Activated CD8-positive, alpha-beta memory T cell treated with anti-CD3 and anti-CD28 coated beads, Interleukin-2, amount 50 U/mL, for 24 hours (primary cell): ENCODE measurements around the gene TMPRSS2.

Source experiments
- DNase-seq: peaks from one replicate; pipeline ENCODE4 v3.0.0-alpha.2; 2020; ENCODE audit errors: extremely low read depth

Gene TMPRSS2

DNA sequence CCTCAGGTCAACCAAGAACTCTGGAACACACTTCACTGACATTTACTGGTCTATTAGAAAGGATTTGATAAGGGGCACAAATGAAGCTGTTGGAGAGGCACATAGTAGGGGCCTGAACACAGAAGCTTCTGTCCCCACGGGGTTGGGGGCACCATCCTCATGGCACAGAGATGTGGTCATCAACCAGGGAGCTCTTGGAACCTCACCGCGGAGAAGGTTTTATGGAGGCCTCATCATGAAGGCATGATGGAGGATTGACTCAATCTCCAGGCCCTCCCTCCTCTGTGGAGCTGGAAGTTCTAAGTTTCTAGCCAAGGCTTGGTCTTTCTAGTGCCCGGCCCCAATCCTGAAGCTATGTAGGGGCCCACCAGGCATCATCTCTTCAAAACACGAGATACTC, 58.3 kb downstream of the TMPRSS2 start:
- no peak for DNase-seq

- no peak for DNase-seq
These were observed 60.6 kb downstream of the TMPRSS2 start for GRCh38 chr21:41447356-41447755.

DNA sequence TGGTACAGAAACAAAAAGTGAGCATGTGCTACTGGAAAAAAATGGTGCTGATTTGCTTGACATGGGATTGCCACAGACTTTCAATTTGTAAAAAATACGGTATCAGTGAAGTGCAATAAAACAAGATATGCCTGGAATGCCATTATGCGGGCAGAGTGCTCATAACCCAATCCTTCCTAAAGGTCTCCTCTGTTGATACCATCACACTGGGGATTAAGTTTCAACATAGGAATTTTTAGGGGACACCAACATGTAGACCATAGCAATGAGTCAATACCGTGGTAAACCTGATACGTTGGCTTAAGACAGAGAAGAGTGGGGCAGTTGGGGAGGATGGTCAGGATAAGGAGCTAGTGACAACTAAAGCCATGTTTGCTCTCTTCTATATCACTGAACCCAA, 61.4 kb downstream of the TMPRSS2 start:
- DNase-seq = no peak

- no peak for DNase-seq
These were observed 62.5 kb downstream of the TMPRSS2 start for GRCh38 chr21:41445465-41445862.

DNA sequence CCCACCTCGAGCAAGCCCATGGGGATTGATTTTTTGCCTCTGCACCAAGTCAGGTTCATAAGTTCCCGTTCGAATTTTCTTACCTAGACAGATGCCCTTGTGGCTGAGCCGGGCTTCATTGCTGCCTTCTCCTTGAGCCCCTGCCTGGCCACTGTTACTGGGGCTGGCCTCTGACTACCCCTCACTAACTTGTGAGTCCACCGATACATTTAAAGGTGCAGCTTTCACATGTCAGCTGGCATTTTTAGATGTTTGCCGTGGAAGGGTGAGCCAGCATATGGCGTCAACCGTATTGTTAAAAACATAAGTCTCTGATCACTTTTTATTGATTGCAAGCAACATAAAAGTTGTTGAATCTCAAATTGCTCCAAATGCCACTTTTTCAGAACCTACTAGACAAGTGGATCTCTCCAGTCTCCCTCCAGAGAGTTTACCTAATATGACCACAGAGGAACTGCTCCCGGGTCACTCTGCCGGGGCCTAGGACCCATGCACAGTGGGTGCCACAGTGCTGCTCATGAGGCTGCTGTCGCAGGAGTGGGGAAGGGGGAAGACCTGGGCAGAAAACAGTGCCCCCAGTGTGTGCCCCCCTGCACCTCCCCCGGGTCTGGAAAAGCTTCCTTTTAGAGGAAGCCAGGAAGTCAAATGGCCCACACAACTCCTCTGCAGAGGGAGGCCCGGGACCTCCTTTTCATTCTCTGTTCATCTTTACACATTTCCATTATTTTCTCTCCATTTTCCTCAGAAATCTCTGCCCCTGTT, 63.1 kb downstream of the TMPRSS2 start:
- no peak for DNase-seq

- DNase-seq = no peak
These were observed 64.4 kb downstream of the TMPRSS2 start for GRCh38 chr21:41443562-41443961.

DNA sequence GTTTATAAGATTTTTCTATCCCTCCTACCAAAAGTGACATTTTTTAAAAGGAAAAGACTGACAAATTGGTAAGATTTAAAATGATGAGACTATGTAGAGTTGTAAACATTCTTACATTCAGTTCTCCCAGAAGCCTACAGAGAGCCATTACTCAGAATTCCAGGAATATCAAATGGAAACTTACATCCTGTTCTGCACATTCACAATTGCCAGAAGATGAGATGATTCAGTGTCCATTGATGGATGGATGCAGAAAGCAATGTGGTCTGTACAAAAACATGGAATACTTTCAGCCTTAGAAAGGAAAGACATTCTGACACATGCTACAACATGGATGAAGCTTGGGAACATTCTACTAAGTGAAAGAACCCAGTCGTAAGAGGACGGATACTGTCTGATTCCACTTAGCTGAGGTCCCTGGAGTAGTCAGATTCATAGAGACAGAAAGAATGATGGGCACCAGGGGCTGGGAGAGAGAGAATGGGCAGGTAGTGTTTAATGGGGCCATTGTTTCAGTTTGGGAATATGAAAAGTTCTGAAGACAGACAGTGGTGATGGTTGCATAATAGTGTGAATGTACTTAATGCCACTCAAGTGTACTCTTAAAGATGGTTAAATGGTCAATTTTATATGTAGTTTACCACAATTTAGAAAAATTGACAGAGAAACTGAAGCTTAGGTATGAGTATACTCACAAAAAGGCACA, 65.3 kb downstream of the TMPRSS2 start:
- DNase-seq = no peak

GRCh38 chr21:41441546-41441945, 66.4 kb downstream of the TMPRSS2 start:
- no peak for DNase-seq

DNA sequence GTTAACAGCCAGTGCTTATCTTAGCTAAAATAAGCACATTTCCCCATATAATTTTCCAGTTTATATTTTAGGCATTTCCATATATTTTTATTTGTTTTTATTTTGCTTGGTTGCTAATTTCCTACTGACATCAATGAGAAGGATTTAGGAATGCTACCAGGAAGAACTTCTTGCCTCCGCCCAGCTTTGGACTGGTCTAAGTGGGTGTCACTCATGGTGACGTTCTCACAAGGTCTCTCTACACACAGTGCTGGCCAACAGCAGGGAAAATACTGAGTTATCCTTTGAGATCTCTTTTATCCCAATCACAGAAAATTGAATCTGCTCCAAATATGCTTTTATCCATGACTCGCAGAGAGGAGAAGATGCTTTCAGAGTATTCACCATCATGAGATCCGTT, 68.7 kb downstream of the TMPRSS2 start:
- no peak for DNase-seq

DNA sequence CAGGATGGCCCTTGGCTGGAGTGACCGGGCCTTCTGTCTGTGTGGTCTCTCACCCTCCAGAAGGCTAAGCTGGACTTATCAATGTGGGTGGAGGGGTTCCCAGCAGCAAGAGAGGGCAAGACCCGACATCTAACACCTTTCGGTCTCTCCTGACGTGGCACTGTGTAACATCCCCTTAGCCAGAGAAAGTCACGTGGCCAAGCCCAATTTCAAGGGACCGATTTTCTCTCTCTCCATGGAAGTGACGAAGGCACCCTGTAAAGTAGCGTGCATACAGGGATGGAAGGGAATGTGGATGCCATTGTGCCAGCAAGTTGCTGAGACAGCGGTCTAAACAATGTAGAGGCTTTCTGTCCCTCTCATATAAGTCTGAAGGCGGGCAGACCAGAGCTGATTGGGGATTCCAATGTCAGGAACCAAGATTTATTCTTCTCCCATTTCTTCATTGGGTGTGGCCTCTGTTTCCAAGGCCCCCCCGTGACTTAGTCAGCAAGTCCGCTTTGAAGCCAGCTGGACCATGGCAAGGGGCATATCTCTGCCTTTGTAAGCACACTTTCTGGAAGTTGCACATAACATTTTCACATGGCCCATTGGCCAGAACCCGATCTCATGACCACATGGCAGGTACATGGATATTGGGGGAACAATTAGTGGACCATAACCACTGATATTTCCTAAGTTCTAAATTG, 69.4 kb downstream of the TMPRSS2 start:
- no peak for DNase-seq

- no peak for DNase-seq
These were observed 70.2 kb downstream of the TMPRSS2 start for GRCh38 chr21:41437729-41438128.

- DNase-seq = no peak
These were observed 72.3 kb downstream of the TMPRSS2 start for GRCh38 chr21:41435706-41436105.

DNA sequence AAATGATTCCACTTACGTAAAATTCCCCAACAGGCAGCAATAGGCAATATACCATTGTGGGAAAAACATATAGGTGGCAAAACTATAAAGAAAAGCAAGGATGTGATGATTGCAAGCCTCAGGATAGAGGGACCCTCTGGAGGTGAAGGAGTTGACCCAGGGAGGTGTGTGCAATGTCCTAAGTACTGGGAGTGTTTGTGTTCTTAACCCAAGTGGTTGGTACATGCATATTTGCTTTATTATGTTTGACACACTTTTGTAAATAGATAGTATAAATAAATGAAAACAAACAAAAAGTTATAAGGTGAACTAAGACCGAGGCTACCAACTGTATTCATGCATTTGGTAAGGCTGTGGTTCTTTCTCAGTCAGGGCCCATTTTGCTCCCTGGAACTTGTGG, 74.4 kb downstream of the TMPRSS2 start:
- no peak for DNase-seq

DNA sequence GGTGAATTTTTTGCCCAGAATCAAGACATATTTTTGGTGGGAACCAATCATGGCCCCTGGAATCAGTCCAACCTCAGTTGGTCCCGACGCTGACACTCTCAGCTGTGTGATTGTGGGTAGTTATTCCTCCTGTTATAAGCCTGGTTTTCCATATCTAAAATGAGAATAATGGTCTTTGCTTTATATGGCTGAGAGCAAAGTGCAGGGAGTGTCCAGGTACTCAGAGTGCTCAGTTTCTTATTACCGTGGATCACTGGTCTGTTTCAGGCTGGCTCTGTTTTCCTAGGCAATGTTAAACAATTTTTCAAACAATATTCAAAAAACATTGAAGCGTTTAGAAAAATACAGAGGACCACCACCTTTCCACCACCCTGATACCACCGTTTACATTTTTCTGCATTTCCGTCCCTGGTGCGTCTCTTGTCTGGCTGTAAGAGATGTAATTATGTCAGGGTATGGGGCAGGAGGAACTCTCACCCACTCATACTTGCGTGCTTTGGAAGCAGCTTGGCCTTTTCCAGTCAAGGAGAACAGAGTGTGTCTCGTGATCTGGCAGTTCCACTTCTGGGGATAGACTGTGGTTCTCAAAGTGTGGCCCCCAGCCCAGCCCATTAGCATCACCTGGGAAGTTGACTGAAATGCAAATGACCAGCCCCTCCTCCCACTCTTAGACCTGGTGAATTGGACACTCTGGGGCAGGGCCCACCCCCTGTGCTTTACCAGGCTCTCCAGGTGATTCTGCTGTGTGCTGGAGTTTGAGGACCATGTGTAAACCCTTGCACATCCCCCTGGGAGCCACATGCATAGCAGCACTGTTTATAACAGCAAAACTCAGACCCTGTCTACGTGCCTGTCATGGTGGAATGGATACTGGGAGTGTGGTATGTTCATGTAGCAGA, 75.1 kb downstream of the TMPRSS2 start:
- DNase-seq = no peak

GRCh38 chr21:41431788-41432548, 76.0 kb downstream of the TMPRSS2 start:
- DNase-seq = no peak

DNA sequence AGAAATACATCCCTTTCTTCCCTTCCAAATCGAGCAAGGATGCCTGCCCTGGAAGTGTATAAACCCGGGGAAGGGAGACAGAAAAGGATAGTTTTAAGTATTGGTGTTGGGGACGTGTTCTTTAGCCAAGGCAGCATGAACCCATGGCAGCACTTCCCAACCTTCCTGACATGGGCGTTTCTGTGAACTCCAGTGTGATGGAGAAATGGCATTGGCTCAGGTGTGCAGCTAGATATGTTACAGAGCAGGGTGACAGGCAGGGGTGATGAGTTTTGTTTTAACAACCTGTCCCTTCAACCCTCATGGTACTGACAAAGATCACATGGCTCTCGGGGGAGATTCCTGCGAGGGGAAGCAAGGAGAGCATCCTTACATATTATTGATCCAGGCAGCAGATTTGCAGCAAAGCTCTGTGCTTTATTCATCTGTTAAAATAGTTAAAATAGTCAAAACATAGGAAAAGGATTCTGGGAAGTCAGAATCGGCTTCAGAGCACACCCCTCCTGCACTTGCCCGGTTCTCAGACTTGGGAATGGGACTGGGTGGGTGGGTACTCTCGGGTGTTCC, 78.0 kb downstream of the TMPRSS2 start:
- DNase-seq = no peak

DNA sequence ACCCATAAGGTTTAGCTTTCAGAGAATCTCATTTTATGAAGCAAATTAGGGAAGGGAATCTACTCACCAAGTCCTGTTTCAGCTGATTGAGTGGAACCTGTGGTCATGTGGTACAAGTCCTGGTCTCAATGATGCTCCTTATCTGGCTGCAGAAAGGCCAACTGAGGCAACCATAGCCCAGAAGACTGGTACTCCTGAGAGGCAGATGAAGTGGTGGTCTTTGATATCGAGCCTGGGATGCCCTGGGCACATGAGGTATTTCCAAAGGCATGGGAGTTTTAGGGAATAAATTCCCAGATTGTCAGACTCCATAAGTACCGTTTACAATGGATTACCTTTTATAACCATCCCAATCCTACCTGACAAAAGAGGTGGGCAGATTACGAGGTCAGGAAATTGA, 78.7 kb downstream of the TMPRSS2 start:
- no peak for DNase-seq

DNA sequence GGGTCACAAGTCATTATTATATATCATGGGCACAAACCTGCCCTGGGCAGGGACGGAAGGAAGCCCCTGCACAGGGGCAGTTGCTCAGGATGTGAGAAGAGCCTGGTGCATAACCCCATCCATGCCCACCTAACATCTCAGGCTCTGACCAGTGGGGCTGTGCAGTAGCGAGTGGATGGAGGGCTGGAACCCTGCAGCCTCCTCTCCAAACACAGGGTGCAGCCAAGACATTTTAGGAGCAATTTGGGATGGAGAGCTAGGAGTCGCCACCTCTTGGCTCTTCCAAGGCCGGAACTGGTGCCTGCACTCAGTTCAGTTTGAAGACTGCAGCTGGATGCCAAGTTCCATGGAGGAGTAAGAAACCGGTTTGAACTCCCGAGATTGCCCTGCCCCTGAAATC, 79.1 kb downstream of the TMPRSS2 start:
- DNase-seq = no peak

DNA sequence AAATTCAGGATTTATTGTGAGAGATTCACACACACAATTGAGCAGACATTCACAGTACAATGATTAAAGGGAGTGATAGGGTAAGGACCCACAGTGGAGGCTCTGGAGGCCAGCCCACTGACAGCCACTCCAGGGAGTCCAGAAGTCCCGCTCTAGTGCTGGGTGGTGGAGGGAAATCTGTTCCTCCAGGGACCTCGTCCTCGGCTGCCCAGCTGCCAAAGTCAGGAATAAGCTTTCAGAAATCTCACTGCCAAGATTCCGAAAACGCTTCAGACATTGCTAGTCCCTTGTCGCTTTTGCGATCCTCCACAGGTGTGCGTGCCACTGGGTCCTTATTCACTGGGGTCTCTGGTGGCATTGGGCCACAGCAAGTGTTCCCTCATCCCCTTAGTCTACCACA, 79.6 kb downstream of the TMPRSS2 start:
- no peak for DNase-seq

- DNase-seq = no peak
These were observed 80.4 kb downstream of the TMPRSS2 start for GRCh38 chr21:41427556-41427955.
